Thoracic aorta (tissue), 2 donors: Measurements from ENCODE around the gene GUCY1A1. TPM values are rescaled to one million over a fixed set of nuclear protein-coding genes. Genes with fewer than 3 reads are reported as not detected.
"Not testable (repeated sequence)": the region's sequence is repeated elsewhere in the genome, so short reads cannot be mapped to it uniquely, and the experiment has no call there.

Experiments used
- ATAC-seq: fragments of 150-250 bp; one replicate; pipeline ENCODE4 v1.8.0; 2017; ENCODE audit warnings: low read depth; ENCODE audit not compliant: insufficient number of reproducible peaks, low FRiP score
- DNase-seq: peaks from one replicate; pipeline ENCODE4 v3.0.0-alpha.2; 2020; ENCODE audit warnings: low spot score
- H3K27ac ChIP-seq, 2 donors: fragments of 200-600 bp; sonication (generic); 1 replicate in 1 of 2; 2 replicates in 1 of 2; pipeline ENCODE4 v1.5.1; 2016; ENCODE audit warnings: mild to moderate bottlenecking in 2 of 2, moderate library complexity in 2 of 2
- H3K27me3 ChIP-seq: fragments of 200-600 bp; sonication (generic); replicated peaks from 2 replicates; pipeline ENCODE4 v1.6.0; 2016; ENCODE audit warnings: mild to moderate bottlenecking; ENCODE audit not compliant: insufficient read depth
- H3K36me3 ChIP-seq: fragments of 200-600 bp; sonication (generic); one replicate; pipeline ENCODE4 v1.5.1; 2016
- H3K4me1 ChIP-seq, 2 donors: fragments of 200-600 bp; sonication (generic); 1 replicate in 1 of 2; 2 replicates in 1 of 2; pipeline versions ENCODE4 v1.5.1 to v1.6.0; 2016; ENCODE audit warnings: low read depth in 2 of 2, mild to moderate bottlenecking in 1 of 2; ENCODE audit not compliant: control insufficient read depth in 1 of 2
- H3K4me3 ChIP-seq: fragments of 200-600 bp; sonication (generic); 2 replicates; pipeline ENCODE4 v1.5.1; 2016; ENCODE audit warnings: mild to moderate bottlenecking
- H3K9me3 ChIP-seq: fragments of 200-600 bp; sonication (generic); 2 replicates; pipeline ENCODE4 v1.5.1; 2016
- total RNA-seq, 2 donors: library from RNA; depleted of rRNA; stranded (reverse); fragments of >200 nt; gene quantifications; one replicate each; pipeline versions ENCODE4 v1.1.0 to v1.2.3, GENCODE V29; 2016
- TF ChIP-seq, protein P1 (sequence below): fragments of 200-600 bp; sonication (generic); IDR thresholded peaks from one replicate; pipeline ENCODE4 v1.5.1; 2019; ENCODE audit warnings: antibody characterized with exemption

GUCY1A1 gene
- total RNA-seq, 2 donors from 2014 or later = 110 to 135 TPM

DNA sequence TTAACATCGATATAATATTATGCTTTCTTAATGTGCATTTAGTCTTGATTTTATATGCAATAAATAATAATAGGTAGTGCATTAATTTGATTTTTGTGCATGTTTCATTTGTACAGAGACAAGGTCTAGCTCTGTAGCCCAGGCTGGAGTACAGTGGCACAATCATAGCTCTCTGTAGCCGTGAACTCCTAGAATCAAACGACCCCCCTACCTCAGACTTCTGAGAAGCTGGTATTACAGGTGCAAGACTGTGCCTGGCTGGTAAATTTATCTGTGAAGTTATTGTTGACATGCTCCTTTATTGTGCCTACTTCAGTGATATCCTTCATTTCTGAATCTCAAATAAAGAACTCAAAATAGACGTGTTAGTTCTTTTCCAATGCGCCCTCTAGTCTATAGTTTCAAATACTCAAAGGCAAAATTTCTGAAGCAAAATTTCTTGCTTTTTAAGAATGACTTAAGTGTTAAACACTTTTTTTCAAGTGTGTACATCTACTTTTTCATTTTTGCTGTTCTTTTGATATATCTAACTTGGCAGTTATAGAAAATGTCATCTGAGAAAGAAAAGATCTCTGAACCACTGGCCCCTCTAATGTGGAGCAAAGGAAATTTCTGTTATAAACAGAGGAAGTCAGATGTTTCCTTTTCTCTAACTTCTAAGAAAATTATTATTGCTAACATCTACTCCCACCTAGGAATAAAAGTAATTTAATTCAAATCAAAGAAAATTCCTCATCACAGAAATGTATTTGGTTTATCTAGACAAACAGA lies 28.3 kb upstream of the GUCY1A1 start:
- H3K27ac ChIP-seq = no peak overlapping the region
- no peak for DNase-seq
- H3K9me3 ChIP-seq = no peaks in the 10 kb centered on the region
- ATAC-seq = no peak
- no peak overlapping the region for H3K4me3 ChIP-seq
- H3K27me3 ChIP-seq = no peaks in the 10 kb centered on the region
- H3K36me3 ChIP-seq = no peaks in the 10 kb centered on the region
- peaks cover 9 to 20% of the 10 kb centered on the region in 2 donors for H3K4me1 ChIP-seq
- TF ChIP-seq, protein P1, sequence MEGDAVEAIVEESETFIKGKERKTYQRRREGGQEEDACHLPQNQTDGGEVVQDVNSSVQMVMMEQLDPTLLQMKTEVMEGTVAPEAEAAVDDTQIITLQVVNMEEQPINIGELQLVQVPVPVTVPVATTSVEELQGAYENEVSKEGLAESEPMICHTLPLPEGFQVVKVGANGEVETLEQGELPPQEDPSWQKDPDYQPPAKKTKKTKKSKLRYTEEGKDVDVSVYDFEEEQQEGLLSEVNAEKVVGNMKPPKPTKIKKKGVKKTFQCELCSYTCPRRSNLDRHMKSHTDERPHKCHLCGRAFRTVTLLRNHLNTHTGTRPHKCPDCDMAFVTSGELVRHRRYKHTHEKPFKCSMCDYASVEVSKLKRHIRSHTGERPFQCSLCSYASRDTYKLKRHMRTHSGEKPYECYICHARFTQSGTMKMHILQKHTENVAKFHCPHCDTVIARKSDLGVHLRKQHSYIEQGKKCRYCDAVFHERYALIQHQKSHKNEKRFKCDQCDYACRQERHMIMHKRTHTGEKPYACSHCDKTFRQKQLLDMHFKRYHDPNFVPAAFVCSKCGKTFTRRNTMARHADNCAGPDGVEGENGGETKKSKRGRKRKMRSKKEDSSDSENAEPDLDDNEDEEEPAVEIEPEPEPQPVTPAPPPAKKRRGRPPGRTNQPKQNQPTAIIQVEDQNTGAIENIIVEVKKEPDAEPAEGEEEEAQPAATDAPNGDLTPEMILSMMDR = no peak

GRCh38 chr4:155639704-155640523 lies 26.7 kb upstream of the GUCY1A1 start:
- H3K9me3 ChIP-seq = no peaks in the 10 kb centered on the region
- ATAC-seq = no peak
- H3K36me3 ChIP-seq = no peaks in the 10 kb centered on the region
- H3K4me1 ChIP-seq = peaks cover 9 to 20% of the 10 kb centered on the region in 2 donors
- peak overlapping the region in 1 of 2 donors; percentile 19 for H3K27ac ChIP-seq
- TF ChIP-seq, protein P1 = no peak
- H3K4me3 ChIP-seq = peak overlapping the region; percentile 2
- H3K27me3 ChIP-seq = no peaks in the 10 kb centered on the region
- no peak for DNase-seq

GRCh38 chr4:155640751-155641150 lies 25.9 kb upstream of the GUCY1A1 start:
- H3K27me3 ChIP-seq = no peaks in the 10 kb centered on the region
- peaks cover 9 to 20% of the 10 kb centered on the region in 2 donors for H3K4me1 ChIP-seq
- ATAC-seq = no peak
- TF ChIP-seq, protein P1 = no peak
- H3K9me3 ChIP-seq = no peaks in the 10 kb centered on the region
- H3K4me3 ChIP-seq = no peak overlapping the region
- no peaks in the 10 kb centered on the region for H3K36me3 ChIP-seq
- no peak for DNase-seq
- H3K27ac ChIP-seq = no peak overlapping the region

GRCh38 chr4:155643087-155643486 lies 23.6 kb upstream of the GUCY1A1 start:
- Histone ChIP-seq H3K27ac (no peak overlapping the region), H3K9me3 (no peaks in the 10 kb centered on the region), H3K27me3 (no peaks in the 10 kb centered on the region), H3K4me3 (no peak overlapping the region), H3K4me1 (peaks cover 9 to 20% of the 10 kb centered on the region in 2 donors), H3K36me3 (no peaks in the 10 kb centered on the region)
- DNase-seq (no peak), ATAC-seq (no peak)
- TF ChIP-seq, protein P1 = no peak

DNA sequence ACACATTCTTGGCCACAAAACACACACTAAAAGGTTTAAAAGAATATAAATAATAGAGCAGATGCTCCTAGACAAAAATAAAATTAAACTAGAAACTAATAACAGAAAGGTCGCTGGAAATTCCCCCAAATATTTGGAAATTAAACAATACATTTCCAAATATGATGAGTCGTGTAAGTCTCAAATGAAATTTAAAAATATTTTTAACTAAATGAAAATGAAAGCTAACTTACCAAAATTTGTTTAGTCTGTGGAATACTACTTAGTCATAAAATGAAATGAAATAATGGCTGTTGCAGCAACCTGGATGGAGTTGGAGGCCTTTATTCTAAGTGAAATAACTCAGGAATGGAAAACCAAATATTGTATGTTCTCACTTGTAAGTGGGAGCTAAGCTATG lies 20.6 kb upstream of the GUCY1A1 start:
- H3K4me3 ChIP-seq = no peak overlapping the region
- no peak overlapping the region for H3K27ac ChIP-seq
- H3K9me3 ChIP-seq = no peaks in the 10 kb centered on the region
- DNase-seq (no peak), ATAC-seq (no peak)
- peaks cover 0 to 2% of the 10 kb centered on the region in 2 donors for H3K4me1 ChIP-seq
- no peaks in the 10 kb centered on the region for H3K27me3 ChIP-seq
- no peaks in the 10 kb centered on the region for H3K36me3 ChIP-seq
- TF ChIP-seq, protein P1 = no peak

DNA sequence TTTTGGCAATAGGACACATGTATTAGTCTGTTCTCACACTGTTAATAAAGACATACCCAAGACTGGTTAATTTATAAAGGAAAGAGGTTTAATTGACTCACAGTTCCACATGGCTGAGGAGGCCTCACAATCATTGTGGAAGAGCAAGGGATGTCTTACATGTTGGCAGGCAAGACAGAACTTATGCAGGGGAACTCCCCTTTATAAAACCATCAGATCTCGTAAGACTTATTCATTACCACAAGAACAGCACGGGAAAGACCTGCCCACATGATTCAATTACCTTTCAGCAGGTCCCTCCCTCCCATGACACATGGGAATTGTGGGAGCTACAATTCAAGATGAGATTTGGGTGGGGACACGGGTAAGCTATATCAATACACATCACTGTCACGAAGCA lies 15.9 kb upstream of the GUCY1A1 start:
- H3K27ac ChIP-seq, H3K4me3 ChIP-seq, H3K9me3 ChIP-seq, H3K27me3 ChIP-seq, ATAC-seq, DNase-seq, H3K36me3 ChIP-seq, H3K4me1 ChIP-seq: not testable (repeated sequence)
